NCI-H2196 treated with DMSO at 0.1 percent for 48 hours (cell line): ENCODE data around the gene PCNX1.

Source experiments
- DNase-seq: peaks from one replicate; lab custom pipeline; 2025; ENCODE audit not compliant: unreplicated experiment; lab: John Stamatoyannopoulos, UW

PCNX1 gene

DNA sequence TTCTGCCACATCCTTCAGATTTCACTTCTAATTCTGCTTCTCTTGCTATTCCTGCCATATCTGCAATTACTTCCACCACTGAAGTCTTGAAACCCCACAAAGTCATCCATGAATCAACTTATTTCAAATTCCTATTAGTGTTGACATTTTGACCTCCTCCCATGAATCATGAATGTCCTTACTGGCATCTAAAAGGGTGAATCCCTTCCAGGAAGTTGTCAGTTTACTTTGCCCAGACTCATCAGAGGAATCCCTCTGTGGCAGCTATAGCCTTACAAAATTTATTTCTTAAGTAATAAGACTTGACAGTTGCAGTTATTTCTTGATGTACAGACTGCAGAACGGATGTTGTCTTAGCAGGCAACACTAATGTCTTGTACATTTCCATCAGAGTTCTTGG, 162.9 kb downstream of the PCNX1 start:
- DNase-seq, result no peak

DNA sequence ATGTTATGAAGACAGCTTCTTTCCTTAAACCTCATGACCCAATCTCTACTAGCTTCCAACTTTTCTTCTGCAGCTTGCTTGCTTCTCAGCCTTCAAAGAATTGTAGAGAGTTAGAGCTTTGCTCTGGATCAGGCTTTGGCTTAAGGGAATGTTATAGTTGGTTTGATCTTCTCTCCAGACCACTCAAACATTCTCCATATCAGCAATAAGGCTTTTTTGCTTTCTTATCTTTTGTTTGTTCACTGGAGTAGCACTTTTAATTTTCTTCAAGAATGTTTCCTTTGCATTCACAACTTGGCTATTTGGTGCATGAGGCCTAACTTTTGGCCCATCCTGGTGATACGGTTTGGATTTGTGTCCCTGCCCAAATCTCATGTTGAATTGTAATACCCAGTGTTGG, 163.8 kb downstream of the PCNX1 start:
- no peak for DNase-seq

DNA sequence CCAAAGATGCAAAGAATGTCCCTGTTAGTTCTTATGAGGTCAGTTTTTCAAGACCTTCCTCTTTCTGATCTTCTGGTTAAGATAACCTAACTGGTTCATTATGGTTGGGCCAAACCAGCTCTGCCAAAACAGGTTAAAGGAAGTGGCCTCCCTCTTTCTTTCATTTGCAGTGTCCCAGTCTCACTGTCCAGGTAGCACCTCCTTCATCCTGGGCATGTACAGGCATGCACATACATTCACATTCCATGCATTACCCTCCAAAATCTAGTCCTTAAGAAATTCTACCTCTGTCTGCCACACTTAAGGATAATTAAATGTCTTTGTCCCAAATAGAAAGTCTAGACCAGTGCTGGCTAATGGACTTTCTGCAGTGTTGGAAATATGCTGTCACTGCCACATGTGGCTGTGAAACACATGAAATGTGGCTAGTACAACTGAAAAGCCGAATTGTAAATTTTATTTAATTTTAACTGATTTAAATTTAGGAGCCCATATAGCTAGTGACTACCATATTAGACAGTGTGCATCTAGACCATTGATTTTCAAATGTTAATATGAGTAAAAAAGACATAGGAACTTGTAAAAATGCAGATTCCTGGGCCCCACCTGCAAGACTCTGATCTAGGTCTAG, 169.3 kb downstream of the PCNX1 start:
- DNase-seq, result no peak

DNA sequence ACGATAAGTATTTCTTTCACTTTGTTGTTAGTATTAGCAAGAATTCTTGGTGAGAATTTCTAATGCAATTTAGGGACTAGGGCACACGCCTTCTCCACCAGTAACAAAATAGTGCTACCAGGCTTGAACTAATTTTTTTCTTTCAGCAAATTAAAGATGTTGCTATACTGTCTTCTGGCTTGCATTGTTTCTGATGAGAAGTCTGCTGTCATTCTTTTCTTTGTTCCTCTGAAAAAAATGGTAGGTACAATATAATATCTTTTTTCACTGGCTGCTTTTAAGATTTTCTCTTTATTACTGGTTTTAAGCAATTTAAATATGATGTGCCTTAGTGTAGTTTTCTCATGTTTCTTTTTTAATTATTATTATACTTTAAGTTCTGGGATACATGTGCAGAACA, 171.2 kb downstream of the PCNX1 start:
- DNase-seq, result no peak

DNA sequence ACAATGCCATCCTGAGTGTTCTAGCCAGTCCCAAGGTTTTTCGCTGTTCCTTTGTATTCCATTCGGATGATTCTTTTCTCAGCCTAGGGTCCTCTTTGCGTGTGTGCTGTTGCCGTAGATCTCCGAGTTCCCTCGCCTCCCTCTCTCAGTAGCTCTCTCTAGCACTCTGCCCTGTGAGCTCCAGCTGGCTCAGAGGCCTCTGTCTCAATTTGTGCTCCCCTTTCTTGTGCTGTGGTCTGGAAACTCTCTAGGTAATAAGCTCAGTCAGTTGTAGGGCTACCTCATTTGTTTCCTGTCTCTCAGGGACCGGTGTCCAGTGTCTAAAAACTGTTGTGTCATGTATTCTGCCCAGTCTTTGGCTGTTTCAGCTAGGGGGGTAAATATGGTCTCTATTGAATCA, 179.3 kb downstream of the PCNX1 start:
- no peak for DNase-seq

DNA sequence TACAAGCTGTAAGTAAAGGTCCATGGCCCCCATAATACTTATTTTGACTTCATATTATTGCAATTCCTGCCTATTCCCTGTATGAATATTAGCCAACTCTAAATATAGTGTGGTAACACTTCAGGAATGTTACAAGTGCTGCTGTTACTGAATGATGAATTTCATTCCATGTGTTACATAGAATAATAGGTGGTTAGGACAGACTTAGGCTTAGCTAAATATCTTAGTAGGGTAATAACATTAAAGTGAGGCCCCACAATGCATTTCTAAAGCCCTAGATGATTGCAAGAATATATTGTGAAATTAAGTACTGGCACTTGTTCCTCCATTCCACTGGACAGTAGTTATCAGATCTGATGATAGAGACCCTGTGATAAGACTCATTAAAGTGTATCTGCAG, 182.7 kb downstream of the PCNX1 start:
- no peak for DNase-seq

DNA sequence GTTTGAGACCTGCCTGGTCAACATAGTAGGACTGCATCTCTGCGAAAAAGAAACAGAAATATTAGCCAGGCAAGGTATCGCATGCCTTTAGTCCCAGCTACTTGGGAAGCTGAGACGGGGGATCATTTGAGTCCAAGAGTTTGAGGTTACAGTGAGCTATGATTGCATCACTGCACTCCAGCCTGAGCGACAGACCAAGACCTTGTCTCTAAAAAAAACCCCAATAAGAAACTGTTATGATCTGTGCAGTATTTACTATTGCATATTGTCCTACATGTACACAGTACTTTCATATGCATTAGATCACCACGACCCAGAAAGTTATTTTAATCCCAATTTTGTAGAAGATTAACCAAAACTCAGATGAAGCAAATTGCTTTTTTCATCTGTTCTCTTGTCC, 187.5 kb downstream of the PCNX1 start:
- DNase-seq, result no peak

DNA sequence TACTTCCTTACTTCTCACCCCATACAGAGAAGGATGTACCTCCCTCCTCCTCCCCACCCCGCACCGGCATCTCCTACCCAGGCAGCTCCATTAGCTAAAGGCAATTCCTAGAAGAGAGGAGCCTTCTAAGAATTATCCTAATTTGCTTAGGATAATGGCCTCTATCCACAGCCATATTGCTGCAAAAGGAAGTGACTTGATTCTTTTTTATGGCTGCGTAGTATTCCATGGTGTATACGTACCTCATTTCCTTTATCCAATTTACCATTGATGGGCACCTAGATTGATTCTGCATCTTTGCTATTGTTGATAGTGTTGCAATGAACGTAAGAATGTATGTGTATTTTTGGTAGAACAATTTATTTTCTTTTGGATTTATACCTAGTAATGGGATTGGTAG, 189.7 kb downstream of the PCNX1 start:
- no peak for DNase-seq

DNA sequence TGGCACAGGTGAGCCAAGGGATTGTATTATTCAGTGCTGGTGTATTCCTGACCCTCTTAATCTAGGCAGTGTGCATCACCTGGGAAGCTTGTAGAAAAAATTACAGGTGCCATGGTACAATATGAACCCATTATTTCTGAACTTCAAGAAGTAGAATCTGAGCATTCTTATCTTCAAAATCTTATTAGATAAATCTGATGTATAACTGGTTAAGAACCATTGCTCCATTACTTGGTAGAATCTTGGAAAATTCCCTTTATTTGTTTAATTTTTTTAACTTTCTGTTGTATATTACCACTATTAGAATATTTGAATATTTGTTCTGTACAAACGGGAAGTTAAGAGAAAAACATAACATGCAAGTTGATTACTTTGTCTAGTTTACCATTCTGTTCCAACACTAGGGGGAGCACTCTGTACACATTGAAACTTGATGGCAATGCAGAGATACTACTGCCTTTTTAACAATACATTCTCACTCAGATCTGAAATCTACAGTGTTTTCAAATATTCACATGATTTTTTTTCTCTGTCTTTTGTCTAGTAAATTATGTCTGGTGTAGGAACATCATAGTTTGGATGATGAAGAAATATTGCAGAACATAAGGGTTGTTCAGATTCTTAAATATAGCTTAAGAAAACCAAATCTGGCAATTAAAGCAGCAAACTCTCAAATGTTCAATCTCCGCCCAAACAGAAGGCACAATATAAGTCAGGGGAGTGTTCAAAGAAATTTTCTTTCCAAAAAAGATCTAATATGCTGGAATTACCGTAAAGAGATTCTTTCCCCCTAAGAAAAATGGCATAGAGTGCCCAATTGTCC, 196.6 kb downstream of the PCNX1 start:
- DNase-seq, result peak; percentile 25

DNA sequence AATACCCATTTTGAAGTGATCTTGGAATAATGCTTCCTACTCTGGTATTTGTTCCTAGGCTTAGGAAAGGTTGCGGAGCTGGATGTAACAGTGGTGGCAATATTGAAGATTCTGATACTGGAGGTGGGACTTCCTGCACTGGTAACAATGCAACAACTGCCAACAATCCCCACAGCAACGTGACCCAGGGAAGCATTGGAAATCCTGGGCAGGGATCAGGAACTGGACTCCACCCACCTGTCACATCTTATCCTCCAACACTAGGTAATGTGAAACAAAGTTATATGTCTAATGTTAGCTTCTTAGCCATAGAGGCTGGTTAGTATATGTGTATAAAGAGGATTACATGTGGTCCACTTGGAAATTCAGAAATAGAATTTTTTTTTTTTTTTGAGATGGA, 197.9 kb downstream of the PCNX1 start:
- no peak for DNase-seq

DNA sequence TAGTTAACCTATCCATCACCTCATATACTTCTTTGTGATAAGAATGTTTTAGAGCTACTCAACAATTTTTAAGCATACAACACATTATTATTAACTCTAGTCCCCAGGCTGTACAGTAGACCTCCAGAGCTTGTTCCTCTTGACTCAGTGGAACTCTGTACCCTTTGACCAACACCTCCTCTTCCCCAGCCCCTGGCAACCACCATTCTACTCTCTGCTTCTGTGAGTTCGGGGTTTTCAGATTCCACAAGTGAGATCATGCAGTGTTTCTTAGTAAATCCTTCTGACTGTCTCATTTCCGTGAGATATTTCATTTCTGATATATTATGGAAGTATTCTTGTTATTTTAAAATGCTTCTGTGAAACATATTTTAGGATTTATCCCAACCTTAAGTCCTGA, 200.7 kb downstream of the PCNX1 start:
- no peak for DNase-seq

DNA sequence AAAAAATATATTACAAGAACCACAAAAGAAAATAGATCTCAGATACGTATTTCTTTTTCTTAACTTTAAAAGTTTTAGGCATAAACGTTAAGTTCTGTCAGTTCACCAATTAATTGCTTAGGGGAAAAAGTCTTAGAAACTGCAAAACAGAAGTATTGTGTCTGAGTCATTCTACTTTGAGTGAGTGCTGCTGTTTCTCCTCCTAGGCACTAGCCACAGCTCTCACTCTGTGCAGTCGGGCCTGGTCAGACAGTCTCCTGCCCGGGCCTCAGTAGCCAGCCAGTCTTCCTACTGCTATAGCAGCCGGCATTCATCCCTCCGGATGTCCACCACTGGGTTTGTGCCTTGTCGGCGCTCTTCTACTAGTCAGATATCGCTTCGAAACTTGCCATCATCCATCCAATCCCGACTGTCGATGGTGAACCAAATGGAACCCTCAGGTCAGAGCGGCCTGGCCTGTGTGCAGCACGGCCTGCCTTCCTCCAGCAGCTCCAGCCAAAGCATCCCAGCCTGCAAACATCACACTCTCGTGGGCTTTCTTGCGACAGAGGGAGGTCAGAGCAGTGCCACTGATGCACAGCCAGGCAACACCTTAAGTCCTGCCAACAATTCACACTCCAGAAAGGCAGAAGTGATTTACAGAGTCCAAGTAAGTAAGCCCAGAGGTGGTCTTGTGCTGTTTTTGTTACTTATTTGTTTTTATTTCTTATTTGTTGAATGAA, 201.3 kb downstream of the PCNX1 start:
- no peak for DNase-seq

DNA sequence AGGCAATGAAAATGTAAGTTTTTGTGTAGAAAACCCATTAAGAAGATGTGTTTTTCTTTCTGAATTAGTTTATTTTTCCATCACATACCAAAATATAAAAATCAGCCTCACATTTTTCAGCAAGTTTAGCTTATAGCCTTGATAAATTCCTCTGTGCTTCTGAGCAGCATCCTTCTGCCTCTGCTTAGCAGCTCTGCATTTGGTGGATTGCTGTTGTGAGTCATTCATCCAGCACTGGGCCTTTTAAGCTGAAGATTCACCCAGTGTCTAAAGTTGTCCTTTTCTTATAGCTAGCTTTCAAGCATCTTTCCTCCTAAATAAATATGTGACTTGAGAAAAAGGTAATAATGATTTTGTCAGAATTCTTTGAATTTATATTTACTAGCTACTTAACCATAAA, 206.1 kb downstream of the PCNX1 start:
- DNase-seq, result no peak

DNA sequence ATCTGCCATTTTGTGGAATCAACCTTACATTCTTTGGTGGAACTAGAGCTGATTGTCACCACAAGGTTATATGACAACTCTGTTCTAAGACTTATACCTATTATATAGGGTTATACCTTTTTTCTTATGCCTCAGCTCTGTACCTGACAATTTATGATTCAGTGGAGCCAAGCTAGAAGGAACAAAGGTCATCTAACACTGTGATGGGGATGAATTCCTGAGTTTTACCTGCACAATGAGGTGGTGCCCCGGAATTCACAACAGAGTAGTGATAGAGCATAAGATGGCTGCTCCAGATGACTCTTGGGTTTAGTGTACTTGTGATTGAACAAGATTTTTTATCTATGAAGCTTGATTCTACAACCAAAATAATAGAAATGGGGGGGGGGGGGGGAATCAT, 207.3 kb downstream of the PCNX1 start:
- no peak for DNase-seq

DNA sequence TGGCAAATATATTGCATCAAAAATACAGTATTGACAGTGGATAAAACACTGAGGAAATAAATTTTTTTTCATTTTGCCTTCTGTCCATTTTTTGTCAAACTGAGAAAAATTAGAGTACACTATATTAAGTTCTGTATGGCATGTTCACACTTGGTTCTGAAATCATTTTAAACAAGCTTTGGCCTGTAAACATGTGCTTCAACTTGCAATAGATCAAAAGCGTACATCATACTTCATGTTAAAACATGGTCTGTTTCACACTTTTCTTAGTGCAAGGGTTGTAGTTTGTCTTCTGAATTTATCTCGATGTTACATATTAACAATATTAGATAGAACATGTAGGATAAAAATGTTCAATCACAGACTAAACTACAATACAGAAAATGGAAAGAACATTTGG, 208.0 kb downstream of the PCNX1 start:
- DNase-seq, result no peak

DNA sequence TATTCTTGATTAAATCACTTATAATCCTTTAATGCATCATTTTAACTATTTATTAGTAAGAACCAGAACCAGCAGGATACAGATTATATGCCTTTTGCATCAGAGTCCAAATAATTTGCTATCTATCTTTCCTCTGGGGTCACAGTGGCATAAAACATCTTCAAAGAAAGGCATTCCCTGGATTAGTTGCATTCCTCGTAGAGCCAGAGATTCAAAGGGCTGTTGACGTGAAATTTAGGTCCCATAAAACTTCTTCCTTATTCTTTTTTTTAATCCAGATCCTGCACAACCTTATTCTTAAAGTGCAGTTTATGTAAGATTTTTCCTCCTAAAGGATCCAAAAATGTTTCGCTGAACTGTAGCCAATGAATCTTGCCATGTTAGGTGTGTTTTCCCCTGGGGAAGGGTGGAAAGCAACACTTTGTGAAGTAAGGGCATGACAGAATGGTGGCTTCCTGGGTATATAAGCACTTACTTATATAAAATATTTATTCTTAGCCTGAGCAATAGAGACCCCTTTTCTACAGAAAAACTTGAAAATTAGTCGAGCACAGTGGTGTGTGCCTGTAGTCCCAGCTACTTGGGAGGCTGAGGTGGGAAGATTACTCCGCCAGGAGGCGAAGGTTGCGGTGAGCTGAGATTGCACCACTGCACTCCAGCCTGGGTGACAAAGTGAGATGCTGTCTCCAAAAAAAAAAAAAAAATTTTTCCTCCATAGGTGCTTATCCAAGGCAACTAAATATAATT, 208.7 kb downstream of the PCNX1 start:
- DNase-seq, result no peak

DNA sequence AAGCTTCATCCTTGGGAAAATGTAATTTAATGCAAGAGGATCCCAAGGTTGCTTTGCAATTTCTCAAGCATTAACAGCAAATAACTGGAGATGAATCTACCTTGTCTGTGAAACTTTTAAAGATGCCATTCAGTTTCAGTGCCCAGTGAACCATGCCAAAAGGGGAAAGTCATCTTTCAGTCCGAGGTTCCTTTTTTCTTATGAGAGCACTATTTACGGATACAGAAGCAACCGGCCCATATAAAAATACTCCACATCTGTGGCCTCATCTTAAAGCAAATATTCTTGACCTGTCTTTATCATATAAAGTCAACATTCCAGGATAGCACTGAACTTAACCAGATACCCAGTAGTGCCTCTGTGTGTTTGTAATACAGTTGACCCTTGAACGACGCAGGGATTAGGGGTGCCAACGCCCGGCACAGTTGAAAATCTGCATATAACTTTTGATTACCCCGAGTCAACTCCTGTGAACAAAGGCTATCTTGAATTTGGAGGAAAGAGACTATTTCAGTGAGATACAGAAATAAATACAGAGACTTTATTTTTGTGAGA, 209.4 kb downstream of the PCNX1 start:
- no peak for DNase-seq

DNA sequence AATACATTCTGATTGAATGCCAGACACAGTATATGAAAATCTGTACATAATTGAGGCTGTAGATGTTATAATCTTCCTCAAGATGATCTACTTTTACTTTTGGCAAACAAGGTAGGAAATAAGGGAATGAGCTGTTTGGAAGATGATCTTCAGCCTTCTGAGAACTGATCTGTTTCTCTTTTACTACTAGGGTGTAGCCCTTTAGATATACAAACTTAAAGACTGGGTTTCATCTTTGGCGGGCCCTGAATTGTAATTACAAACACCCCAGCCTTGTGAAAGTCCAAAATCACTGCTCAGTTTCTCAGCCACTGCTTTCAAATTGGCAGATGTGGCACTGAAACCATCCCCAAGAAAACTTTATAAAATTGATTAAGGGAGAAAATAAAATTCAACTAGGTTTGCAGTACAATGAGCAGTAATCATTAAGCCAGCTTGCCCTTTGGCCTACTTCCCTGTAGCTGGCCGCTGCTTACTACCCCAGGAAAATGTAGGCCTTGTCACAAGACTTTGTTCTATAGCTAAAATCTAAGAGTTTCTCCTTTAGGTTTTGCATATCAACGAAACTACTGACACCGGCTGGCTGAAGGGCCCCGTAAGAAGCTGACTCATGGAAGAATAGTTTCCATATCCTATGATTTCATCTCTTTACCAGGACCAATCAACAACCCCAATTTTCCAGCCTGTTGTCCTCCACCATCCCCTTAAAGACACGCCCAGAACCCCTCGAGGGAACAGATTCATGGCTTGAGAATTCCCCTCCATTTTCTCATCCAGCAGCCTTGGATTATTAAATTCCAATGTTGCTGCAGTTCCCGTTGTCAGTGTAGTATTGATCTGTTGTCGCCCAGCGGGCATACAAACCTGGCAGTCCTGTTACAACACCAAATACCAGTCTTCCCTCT, 210.8 kb downstream of the PCNX1 start:
- no peak for DNase-seq

DNA sequence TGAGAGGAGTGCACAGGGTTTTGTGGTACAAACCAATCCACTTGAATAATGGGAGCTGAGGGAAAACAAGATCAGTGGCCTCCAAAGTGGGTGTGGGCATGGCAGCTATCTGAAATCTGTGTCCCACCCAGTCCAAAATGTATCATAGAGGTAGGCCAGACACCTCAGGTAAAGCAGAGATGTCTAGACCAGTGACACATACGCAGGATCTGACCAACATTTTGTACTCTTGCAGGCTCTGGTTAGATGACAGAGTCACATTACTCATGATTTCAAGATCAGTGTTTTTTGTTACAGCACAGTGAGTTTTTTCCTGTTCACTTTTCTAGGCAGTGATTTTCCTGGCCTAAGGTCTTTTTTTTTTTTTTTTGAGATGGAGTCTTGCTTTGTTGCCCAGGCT, 211.8 kb downstream of the PCNX1 start:
- DNase-seq, result no peak

DNA sequence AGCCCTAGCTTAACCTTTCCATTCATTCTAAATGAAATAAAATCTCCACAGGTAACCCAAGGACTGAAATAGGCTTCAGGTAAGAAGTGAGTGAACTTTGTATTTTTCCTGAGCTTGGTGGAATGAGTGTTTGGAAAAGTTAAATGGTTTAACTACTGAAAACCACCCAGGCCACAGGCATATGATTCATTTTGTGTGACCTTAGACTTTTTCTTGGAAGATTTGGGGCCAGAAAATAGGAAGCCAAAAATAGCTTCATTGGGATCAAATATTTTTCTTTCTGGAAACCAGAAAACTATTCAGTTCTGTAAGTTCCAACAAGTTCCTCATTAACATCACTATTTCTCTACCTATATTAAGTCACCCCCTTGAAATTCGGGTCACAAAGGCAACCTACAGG, 212.6 kb downstream of the PCNX1 start:
- no peak for DNase-seq
